HG03558 (cell line): ENCODE measurements around the gene CTU2.

ENCODE experiments used
- ATAC-seq: cut with Tn5 transposase; IDR thresholded peaks from one replicate; pipeline ENCODE4 v1.9.1; 2021; ENCODE audit warnings: moderate number of reproducible peaks; ENCODE audit not compliant: unreplicated experiment; ENCODE audit errors: extremely low read depth

CTU2 gene

GRCh38 chr16:88758227-88758943, 52.1 kb downstream of the CTU2 start:
- ATAC-seq = no peak

- ATAC-seq = no peak
Measured at GRCh38 chr16:88758944-88759244, 52.6 kb downstream of the CTU2 start.

- ATAC-seq = no peak
Measured at GRCh38 chr16:88759245-88759975, 53.1 kb downstream of the CTU2 start.

GRCh38 chr16:88759976-88760350, 53.7 kb downstream of the CTU2 start:
- ATAC-seq = no peak

- ATAC-seq = no peak
Measured at GRCh38 chr16:88760424-88761142, 54.3 kb downstream of the CTU2 start.

- ATAC-seq = no peak
Measured at GRCh38 chr16:88761143-88761534, 54.8 kb downstream of the CTU2 start.

- no peak for ATAC-seq
Measured at GRCh38 chr16:88761830-88762229, 55.5 kb downstream of the CTU2 start.

GRCh38 chr16:88762258-88762870, 56.1 kb downstream of the CTU2 start:
- no peak for ATAC-seq

- ATAC-seq = no peak
Measured at GRCh38 chr16:88762941-88763340, 56.6 kb downstream of the CTU2 start.

- ATAC-seq = no peak
Measured at GRCh38 chr16:88763502-88764053, 57.3 kb downstream of the CTU2 start.

GRCh38 chr16:88764080-88764479, 57.8 kb downstream of the CTU2 start:
- no peak for ATAC-seq

GRCh38 chr16:88764913-88765349, 58.6 kb downstream of the CTU2 start:
- ATAC-seq = no peak
